ENCODE data around the gene LOXHD1.

The LOXHD1 gene

DNA sequence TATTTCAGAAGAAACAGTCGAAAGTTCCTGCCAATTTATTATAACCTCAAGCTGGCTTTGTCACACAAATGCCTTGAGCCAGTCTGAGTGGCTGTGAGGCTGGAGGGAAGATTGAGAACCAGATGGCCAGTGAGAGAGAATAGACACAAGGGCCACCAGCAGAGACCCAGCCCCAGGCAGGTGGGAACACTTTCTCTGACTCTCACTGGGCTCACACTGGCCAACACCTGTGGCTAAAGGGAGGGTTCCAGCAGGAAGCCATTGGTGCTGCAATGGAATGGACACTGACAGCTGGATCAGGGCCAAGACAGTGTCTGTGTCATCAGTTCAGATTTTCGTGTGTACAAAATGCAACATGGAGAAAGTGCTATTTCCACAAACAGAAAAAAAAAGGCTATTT is 29.9 kb downstream of the LOXHD1 start:
- no peaks in the 10 kb centered on the region for H3K9me3 Mint-ChIP-seq
- H3K4me3 Mint-ChIP-seq: no peak overlapping the region
- H3K27ac Mint-ChIP-seq: no peak overlapping the region
- H3K27me3 Mint-ChIP-seq: no peaks in the 10 kb centered on the region
- H3K36me3 Mint-ChIP-seq (ENCODE audit: low read depth): no peaks in the 10 kb centered on the region
- no peaks in the 10 kb centered on the region for H3K4me1 Mint-ChIP-seq (ENCODE audit: low read depth)
- intact Hi-C loops (cut with micrococcal nuclease): no loop called here

GRCh38 chr18:46625069-46625468 is 32.0 kb downstream of the LOXHD1 start:
- no peak overlapping the region for H3K4me3 Mint-ChIP-seq
- H3K9me3 Mint-ChIP-seq: no peaks in the 10 kb centered on the region
- H3K4me1 Mint-ChIP-seq (ENCODE audit: low read depth): no peaks in the 10 kb centered on the region
- intact Hi-C loops (cut with micrococcal nuclease): no loop called here
- H3K36me3 Mint-ChIP-seq (ENCODE audit: low read depth): no peaks in the 10 kb centered on the region
- H3K27me3 Mint-ChIP-seq: no peaks in the 10 kb centered on the region
- no peak overlapping the region for H3K27ac Mint-ChIP-seq

- intact Hi-C loops (cut with micrococcal nuclease): no loop called here
- Mint-ChIP-seq H3K27ac (no peak overlapping the region), H3K36me3 (ENCODE audit: low read depth) (no peaks in the 10 kb centered on the region), H3K4me3 (no peak overlapping the region), H3K9me3 (no peaks in the 10 kb centered on the region), H3K27me3 (no peaks in the 10 kb centered on the region), H3K4me1 (ENCODE audit: low read depth) (no peaks in the 10 kb centered on the region)
Observed at GRCh38 chr18:46624127-46624526, 32.9 kb downstream of the LOXHD1 start.

- H3K27me3 Mint-ChIP-seq: no peaks in the 10 kb centered on the region
- H3K27ac Mint-ChIP-seq: no peak overlapping the region
- no peak overlapping the region for H3K4me3 Mint-ChIP-seq
- H3K4me1 Mint-ChIP-seq (ENCODE audit: low read depth): no peaks in the 10 kb centered on the region
- H3K9me3 Mint-ChIP-seq: no peaks in the 10 kb centered on the region
- intact Hi-C loops (cut with micrococcal nuclease): loop anchor here (1.0 kb wide), 1 partner anchor 68 kb away; no protein-coding TSS in a partner anchor
- H3K36me3 Mint-ChIP-seq (ENCODE audit: low read depth): no peaks in the 10 kb centered on the region
Observed at GRCh38 chr18:46623541-46623940, 33.5 kb downstream of the LOXHD1 start.

DNA sequence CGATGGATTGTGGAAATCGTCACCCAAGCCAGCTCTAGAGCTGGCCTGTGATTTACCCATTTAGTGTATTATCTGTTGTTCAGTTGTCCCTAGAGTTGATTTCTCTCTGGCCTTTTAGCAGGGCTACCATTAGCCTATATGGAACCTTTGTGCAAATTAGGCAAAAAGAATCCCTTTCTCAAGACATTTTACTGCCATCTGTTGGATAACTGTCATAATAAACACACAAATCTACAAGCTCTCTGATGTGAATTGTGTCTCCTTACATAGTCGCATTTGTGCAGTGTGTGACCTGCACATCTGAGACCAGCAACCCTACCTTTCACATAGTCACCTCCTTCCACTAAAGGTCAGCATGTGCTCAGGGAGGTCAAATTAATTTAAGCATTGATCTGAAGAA is 34.0 kb downstream of the LOXHD1 start:
- H3K27me3 Mint-ChIP-seq: no peaks in the 10 kb centered on the region
- intact Hi-C loops (cut with micrococcal nuclease): loop anchor here (1.0 kb wide), 1 partner anchor 68 kb away; no protein-coding TSS in a partner anchor
- no peaks in the 10 kb centered on the region for H3K36me3 Mint-ChIP-seq (ENCODE audit: low read depth)
- no peak overlapping the region for H3K4me3 Mint-ChIP-seq
- no peaks in the 10 kb centered on the region for H3K9me3 Mint-ChIP-seq
- H3K4me1 Mint-ChIP-seq (ENCODE audit: low read depth): no peaks in the 10 kb centered on the region
- no peak overlapping the region for H3K27ac Mint-ChIP-seq

DNA sequence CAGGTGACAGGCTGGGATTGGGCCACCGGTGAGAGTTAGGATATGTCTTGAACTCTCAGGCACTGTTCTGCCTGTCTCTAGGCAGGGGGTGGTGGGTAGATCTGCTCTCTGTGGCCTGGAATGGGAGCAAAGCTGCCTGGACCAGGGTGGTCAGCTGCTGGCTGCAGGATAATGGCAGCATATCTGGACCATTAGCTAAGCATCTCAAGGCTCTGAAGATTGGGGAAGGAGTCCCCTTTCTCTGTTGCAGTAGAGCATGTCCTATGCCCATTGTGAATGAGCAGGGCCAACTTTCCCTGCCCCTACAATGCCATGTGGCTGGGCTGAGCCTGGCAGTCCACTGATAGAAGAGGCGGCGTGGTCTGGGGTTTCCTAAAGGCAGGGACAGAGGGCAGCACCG is 34.6 kb downstream of the LOXHD1 start:
- no peaks in the 10 kb centered on the region for H3K9me3 Mint-ChIP-seq
- H3K36me3 Mint-ChIP-seq (ENCODE audit: low read depth): no peaks in the 10 kb centered on the region
- no peak overlapping the region for H3K27ac Mint-ChIP-seq
- intact Hi-C loops (cut with micrococcal nuclease): no loop called here
- no peak overlapping the region for H3K4me3 Mint-ChIP-seq
- H3K27me3 Mint-ChIP-seq: no peaks in the 10 kb centered on the region
- H3K4me1 Mint-ChIP-seq (ENCODE audit: low read depth): no peaks in the 10 kb centered on the region

DNA sequence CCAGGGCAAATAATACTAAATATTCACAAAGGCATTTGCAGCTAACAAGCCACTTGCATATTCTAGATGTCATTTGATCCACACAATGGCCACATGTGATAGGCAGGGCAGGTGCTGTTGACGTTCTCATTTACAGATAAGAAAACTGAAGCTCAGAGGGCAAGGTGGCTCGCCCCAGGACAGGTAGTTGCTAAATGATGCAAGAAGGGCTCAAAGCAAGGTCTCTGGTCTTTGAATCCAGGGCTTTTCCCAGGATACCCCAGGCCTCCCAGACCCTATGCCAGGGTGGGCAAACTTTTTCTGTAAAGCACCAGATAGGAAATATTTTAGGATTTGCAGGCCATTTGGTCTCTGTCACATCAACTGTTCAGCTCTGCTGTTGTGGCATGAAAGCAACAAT is 35.1 kb downstream of the LOXHD1 start:
- Mint-ChIP-seq H3K4me1 (ENCODE audit: low read depth) (no peaks in the 10 kb centered on the region), H3K9me3 (no peaks in the 10 kb centered on the region), H3K27ac (no peak overlapping the region), H3K36me3 (ENCODE audit: low read depth) (no peaks in the 10 kb centered on the region), H3K27me3 (no peaks in the 10 kb centered on the region), H3K4me3 (no peak overlapping the region)
- intact Hi-C loops (cut with micrococcal nuclease): no loop called here

GRCh38 chr18:46621111-46621766 is 35.8 kb downstream of the LOXHD1 start:
- H3K27me3 Mint-ChIP-seq: no peaks in the 10 kb centered on the region
- H3K4me1 Mint-ChIP-seq (ENCODE audit: low read depth): no peaks in the 10 kb centered on the region
- H3K9me3 Mint-ChIP-seq: no peaks in the 10 kb centered on the region
- no peaks in the 10 kb centered on the region for H3K36me3 Mint-ChIP-seq (ENCODE audit: low read depth)
- no peak overlapping the region for H3K4me3 Mint-ChIP-seq
- intact Hi-C loops (cut with micrococcal nuclease): no loop called here
- no peak overlapping the region for H3K27ac Mint-ChIP-seq

DNA sequence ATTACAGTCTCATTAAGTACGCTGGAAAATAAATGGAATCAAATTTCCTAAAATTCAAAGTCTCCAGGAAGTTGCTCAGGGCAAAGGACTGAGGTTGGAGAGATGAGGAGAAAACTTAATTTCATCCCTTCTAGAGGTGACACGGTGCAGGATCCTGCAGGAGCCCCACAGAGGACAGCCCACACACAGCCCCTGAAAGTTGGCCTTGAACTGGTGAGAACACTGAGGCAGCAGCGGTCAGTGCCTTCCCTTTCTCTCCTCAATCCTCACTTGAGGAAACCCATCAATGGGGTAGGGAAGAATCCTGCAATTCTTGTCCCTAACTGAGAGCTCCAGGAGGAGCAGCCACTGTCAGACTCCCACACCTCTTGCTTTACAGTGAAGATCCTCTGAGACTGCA is 37.5 kb downstream of the LOXHD1 start:
- no peak overlapping the region for H3K27ac Mint-ChIP-seq
- no peaks in the 10 kb centered on the region for H3K4me1 Mint-ChIP-seq (ENCODE audit: low read depth)
- no peak overlapping the region for H3K4me3 Mint-ChIP-seq
- no peaks in the 10 kb centered on the region for H3K9me3 Mint-ChIP-seq
- intact Hi-C loops (cut with micrococcal nuclease): no loop called here
- no peaks in the 10 kb centered on the region for H3K36me3 Mint-ChIP-seq (ENCODE audit: low read depth)
- H3K27me3 Mint-ChIP-seq: no peaks in the 10 kb centered on the region

DNA sequence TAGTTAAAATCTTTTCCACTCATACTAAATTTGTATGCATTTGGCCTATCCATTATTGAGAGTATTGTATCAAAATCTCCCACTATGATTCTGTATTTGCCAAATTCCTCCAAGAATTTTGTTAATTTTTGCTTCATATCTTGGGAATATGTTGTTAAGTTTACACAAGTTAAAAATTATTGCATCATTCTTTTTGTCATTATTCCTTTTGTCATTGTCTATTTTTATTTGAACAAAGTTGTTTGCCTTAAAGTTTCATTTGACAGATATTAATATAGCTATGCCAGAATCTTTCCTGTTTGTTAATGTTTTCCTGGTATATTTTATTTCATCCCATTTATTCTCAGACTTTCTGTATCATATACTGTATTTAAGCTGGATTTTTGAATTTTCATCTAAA is 41.3 kb downstream of the LOXHD1 start:
- no peak overlapping the region for H3K4me3 Mint-ChIP-seq
- H3K27ac Mint-ChIP-seq: no peak overlapping the region
- H3K9me3 Mint-ChIP-seq: no peaks in the 10 kb centered on the region
- no peaks in the 10 kb centered on the region for H3K27me3 Mint-ChIP-seq
- no peaks in the 10 kb centered on the region for H3K36me3 Mint-ChIP-seq (ENCODE audit: low read depth)
- intact Hi-C loops (cut with micrococcal nuclease): no loop called here
- no peaks in the 10 kb centered on the region for H3K4me1 Mint-ChIP-seq (ENCODE audit: low read depth)

DNA sequence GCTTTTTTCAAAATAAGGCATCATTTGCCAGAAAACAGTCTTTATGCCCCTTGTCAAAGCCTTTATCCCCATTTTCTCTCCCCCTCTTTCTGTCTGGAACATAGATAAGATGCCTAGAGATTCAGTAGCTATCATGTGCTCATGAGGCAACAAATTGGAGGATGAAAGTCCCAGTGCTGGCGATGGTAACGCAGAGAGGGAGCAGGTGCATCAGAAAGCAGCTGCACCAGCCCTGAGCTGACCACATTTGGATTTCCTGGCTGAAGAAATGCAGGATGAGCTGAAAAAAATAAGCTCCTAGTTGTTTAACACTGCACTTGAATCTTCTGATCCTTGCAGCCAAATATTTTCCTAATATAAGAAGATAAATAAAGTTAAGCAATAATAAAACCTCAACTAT is 48.0 kb downstream of the LOXHD1 start:
- Mint-ChIP-seq H3K27ac (no peak overlapping the region), H3K4me3 (no peak overlapping the region)
- intact Hi-C loops (cut with micrococcal nuclease): no loop called here

DNA sequence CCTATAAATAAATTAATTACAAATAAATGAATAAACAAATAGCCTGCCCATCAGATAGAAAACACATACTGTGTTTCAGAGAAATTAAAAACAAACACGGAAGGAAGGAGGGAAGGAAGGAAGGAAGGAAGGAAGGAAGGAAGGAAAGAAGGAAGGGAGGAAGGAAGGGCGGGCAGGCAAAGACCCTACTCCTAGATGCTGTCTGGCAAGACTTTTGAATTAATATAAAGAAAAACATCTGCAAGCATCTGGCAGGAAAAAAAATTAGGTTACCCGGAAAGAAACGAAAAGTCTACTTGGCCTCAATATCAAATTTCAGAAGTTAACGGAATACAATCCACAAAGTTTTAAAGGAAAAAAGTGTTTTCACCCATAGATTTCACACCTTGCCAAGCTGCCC is 49.1 kb downstream of the LOXHD1 start:
- intact Hi-C loops (cut with micrococcal nuclease): no loop called here
- Mint-ChIP-seq H3K4me1 (ENCODE audit: low read depth) (peaks cover 3% of the 10 kb centered on the region), H3K9me3 (no peaks in the 10 kb centered on the region), H3K27me3 (peaks cover 7% of the 10 kb centered on the region), H3K36me3 (ENCODE audit: low read depth) (no peaks in the 10 kb centered on the region), H3K4me3 (no peak overlapping the region), H3K27ac (no peak overlapping the region)

More for the DNA sequence above, 48.0 kb downstream of the LOXHD1 start:
- no peaks in the 10 kb centered on the region for H3K9me3 Mint-ChIP-seq
- no peaks in the 10 kb centered on the region for H3K4me1 Mint-ChIP-seq (ENCODE audit: low read depth)
- H3K27me3 Mint-ChIP-seq: peaks cover 7% of the 10 kb centered on the region
- no peaks in the 10 kb centered on the region for H3K36me3 Mint-ChIP-seq (ENCODE audit: low read depth)

- Mint-ChIP-seq H3K9me3 (no peaks in the 10 kb centered on the region), H3K36me3 (ENCODE audit: low read depth) (no peaks in the 10 kb centered on the region), H3K4me1 (ENCODE audit: low read depth) (peaks cover 21% of the 10 kb centered on the region), H3K4me3 (peak overlapping the region; percentile 17), H3K27ac (no peak overlapping the region), H3K27me3 (peaks cover 2% of the 10 kb centered on the region)
- intact Hi-C loops (cut with micrococcal nuclease): no loop called here
Observed at GRCh38 chr18:46601141-46601805, 55.7 kb downstream of the LOXHD1 start.

- H3K27me3 Mint-ChIP-seq: no peaks in the 10 kb centered on the region
- no peak overlapping the region for H3K27ac Mint-ChIP-seq
- H3K4me1 Mint-ChIP-seq (ENCODE audit: low read depth): peaks cover 14% of the 10 kb centered on the region
- H3K9me3 Mint-ChIP-seq: no peaks in the 10 kb centered on the region
- intact Hi-C loops (cut with micrococcal nuclease): no loop called here
- no peaks in the 10 kb centered on the region for H3K36me3 Mint-ChIP-seq (ENCODE audit: low read depth)
- H3K4me3 Mint-ChIP-seq: no peak overlapping the region
Observed at GRCh38 chr18:46596119-46596518, 60.9 kb downstream of the LOXHD1 start.

Measured in dendritic cell treated with granulocyte-macrophage colony-stimulating factor and Interleukin-4, amounts not matched to agents 40 ng/mL and 50 ng/mL, for 4 days (primary cell).